ENCODE measurements around the gene ATP6V1G2.

Gene ATP6V1G2

GRCh38 chr6:31558631-31559500, 12.5 kb upstream of the ATP6V1G2 start:
- in situ Hi-C loops (cut with MboI; ENCODE audit: low pct_unique_long_range_greater_than_20kb, low sequenced_read_pairs, unreplicated experiment), result no loop called here
- TF ChIP-seq CTCF (IDR thresholded peaks at IDR 0.05; ENCODE audit: extremely low read depth, insufficient read depth, missing control alignments), result no peak
- DNase-seq (ENCODE audit: low spot score), result peak; percentile 74

GRCh38 chr6:31558318-31558625, 11.9 kb upstream of the ATP6V1G2 start:
- no peak for DNase-seq (ENCODE audit: low spot score)
- in situ Hi-C loops (cut with MboI; ENCODE audit: low pct_unique_long_range_greater_than_20kb, low sequenced_read_pairs, unreplicated experiment), result no loop called here
- no peak for TF ChIP-seq CTCF (IDR thresholded peaks at IDR 0.05; ENCODE audit: extremely low read depth, insufficient read depth, missing control alignments)

GRCh38 chr6:31557443-31558317, 11.3 kb upstream of the ATP6V1G2 start:
- in situ Hi-C loops (cut with MboI; ENCODE audit: low pct_unique_long_range_greater_than_20kb, low sequenced_read_pairs, unreplicated experiment), result no loop called here
- DNase-seq (ENCODE audit: low spot score), result no peak
- TF ChIP-seq CTCF (IDR thresholded peaks at IDR 0.05; ENCODE audit: extremely low read depth, insufficient read depth, missing control alignments), result no peak

- in situ Hi-C loops (cut with MboI; ENCODE audit: low pct_unique_long_range_greater_than_20kb, low sequenced_read_pairs, unreplicated experiment), result no loop called here
- TF ChIP-seq CTCF (IDR thresholded peaks at IDR 0.05; ENCODE audit: extremely low read depth, insufficient read depth, missing control alignments), result no peak
- DNase-seq (ENCODE audit: low spot score), result no peak
Observed at GRCh38 chr6:31556307-31556706, 9.9 kb upstream of the ATP6V1G2 start.

- peak; percentile 70 for DNase-seq (ENCODE audit: low spot score)
- peak; percentile 88 for TF ChIP-seq CTCF (IDR thresholded peaks at IDR 0.05; ENCODE audit: extremely low read depth, insufficient read depth, missing control alignments)
- in situ Hi-C loops (cut with MboI; ENCODE audit: low pct_unique_long_range_greater_than_20kb, low sequenced_read_pairs, unreplicated experiment), result loop anchor here (5.0 kb wide), 1 partner anchor 41 kb away; the partner anchor contains the start of gene NCR3
Observed at GRCh38 chr6:31551371-31551770, 5.0 kb upstream of the ATP6V1G2 start.

GRCh38 chr6:31548544-31548873, 2.1 kb upstream of the ATP6V1G2 start:
- TF ChIP-seq CTCF (IDR thresholded peaks at IDR 0.05; ENCODE audit: extremely low read depth, insufficient read depth, missing control alignments), result no peak
- no peak for DNase-seq (ENCODE audit: low spot score)
- in situ Hi-C loops (cut with MboI; ENCODE audit: low pct_unique_long_range_greater_than_20kb, low sequenced_read_pairs, unreplicated experiment), result no loop called here

Measured in GM13977 (cell line).